NCI-H510A treated with DMSO at 0.1 percent for 48 hours (cell line): Measurements from ENCODE around the gene SMC1B.
"Not testable (repeated sequence)": the region's sequence is repeated elsewhere in the genome, so short reads cannot be mapped to it uniquely, and the experiment has no call there.

Experiments used
- DNase-seq: peaks from one replicate; lab custom pipeline; 2025; lab: John Stamatoyannopoulos, UW

SMC1B gene, protein sequence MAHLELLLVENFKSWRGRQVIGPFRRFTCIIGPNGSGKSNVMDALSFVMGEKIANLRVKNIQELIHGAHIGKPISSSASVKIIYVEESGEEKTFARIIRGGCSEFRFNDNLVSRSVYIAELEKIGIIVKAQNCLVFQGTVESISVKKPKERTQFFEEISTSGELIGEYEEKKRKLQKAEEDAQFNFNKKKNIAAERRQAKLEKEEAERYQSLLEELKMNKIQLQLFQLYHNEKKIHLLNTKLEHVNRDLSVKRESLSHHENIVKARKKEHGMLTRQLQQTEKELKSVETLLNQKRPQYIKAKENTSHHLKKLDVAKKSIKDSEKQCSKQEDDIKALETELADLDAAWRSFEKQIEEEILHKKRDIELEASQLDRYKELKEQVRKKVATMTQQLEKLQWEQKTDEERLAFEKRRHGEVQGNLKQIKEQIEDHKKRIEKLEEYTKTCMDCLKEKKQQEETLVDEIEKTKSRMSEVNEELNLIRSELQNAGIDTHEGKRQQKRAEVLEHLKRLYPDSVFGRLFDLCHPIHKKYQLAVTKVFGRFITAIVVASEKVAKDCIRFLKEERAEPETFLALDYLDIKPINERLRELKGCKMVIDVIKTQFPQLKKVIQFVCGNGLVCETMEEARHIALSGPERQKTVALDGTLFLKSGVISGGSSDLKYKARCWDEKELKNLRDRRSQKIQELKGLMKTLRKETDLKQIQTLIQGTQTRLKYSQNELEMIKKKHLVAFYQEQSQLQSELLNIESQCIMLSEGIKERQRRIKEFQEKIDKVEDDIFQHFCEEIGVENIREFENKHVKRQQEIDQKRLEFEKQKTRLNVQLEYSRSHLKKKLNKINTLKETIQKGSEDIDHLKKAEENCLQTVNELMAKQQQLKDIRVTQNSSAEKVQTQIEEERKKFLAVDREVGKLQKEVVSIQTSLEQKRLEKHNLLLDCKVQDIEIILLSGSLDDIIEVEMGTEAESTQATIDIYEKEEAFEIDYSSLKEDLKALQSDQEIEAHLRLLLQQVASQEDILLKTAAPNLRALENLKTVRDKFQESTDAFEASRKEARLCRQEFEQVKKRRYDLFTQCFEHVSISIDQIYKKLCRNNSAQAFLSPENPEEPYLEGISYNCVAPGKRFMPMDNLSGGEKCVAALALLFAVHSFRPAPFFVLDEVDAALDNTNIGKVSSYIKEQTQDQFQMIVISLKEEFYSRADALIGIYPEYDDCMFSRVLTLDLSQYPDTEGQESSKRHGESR

DNA sequence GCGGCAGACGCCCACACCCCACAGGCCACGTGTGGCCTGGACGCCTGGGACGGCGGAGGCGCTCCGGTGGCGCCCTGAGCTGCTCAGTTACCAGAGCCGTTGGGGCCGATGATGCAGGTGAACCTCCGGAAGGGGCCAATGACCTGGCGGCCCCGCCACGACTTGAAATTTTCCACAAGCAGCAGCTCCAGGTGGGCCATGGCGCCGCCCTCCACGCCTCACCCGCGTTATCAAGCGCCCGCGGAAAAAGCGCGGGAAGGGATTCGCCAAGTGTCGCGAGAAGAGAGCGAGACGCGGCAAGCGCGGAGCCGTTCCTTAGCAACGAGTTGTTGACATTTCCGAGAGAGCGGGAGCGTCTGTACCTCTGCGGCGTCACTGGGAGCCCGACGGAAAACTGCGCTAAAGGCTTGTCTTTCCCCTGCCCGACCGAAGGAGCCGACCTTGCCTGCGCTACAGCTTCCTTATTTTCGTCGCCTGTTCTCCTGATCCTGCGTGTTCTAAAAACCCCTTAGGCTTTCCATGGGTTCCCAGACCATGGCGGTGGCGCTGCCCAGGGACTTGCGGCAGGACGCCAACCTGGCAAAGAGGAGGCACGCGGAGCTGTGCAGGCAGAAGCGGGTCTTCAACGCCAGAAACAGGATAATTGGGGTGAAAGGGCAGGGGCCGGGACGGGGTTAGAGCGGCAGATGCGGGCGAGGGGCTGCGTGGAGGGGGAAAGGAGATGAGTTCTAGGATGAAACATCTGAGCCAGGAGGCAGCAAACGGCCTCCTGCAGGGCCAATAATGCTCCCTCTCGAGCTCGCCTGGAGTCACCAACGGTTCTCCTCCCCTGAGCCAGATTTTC is at the start of gene SMC1B, which contains the start of gene RIBC2:
TSS of gene SMC1B (minus strand) at position 232 of the 844 bp plus-strand sequence. CDS start at position 200, 32 bp downstream.
TSS of gene RIBC2 (plus strand) at position 326 of the 844 bp plus-strand sequence. CDS start at position 520, 194 bp downstream.
- DNase-seq = peak; percentile 82

DNA sequence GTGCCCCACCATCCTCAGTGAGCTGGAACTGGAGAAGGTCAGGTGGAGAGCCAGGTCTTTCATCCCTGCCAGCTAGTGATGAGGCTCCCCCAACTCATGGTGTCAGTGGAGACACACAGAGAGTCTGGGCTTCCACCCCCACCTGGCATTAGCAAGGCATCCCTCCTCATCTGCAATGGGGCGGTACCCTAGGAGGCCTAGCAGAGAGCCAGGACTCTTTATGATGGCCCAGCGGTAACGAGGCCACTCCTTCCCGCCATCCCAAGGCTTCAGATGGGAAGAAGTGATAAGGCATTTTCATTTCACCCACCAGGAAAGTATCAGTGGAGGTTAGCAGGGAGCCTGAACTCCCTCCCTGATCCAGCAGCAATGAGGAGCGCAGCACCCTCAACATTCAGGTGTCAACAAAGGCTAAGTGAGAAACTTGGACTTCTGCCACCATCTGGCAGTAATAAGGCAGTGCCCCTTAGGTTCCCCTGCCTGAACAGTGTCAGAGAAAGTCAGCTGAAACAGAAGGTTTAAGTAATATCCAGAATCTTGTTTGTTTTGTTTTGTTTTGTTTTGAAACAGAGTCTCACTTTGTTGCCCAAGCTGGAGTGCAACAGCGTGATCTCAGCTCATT is 48.7 kb upstream of the SMC1B start:
- DNase-seq = no peak

DNA sequence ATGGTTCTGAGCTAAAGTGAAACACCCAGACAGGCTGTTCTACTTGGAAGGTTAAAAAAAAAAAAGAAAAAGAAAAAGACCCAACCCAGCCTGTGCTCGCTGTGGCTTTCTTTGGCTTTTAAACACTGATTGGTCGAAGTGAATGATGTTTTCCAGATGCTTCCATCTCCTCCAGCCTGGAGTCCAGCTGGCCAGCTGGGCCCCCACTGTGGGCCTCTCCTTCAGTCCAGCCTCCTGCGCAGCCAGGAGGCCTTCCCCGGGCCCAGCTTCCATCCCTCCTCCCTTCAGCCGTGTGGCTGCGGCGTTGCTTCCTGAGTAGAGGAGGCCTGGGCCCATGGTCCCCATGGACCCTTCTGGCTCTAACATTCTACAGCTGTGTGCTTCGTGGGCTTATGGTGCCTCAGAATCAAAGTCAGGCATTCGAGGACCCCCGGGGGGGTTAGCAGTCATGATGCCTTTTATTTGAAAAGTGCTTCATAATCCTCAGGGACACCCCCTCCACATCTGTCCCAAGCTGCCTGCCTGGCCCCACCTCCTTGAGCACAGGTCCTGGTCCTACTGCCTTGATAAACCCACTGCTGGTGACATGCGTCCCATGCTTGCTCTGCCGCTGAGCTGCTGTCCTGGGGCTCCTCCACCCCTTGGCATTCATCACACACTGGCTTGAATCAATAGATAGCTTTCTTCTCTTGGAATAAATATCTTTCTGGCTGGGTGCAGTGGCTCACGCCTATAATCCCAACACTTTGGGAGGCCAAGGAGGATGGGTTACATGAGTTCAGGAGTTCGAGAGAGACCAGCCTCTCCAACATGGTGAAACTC is 47.1 kb upstream of the SMC1B start:
- DNase-seq = no peak

DNA sequence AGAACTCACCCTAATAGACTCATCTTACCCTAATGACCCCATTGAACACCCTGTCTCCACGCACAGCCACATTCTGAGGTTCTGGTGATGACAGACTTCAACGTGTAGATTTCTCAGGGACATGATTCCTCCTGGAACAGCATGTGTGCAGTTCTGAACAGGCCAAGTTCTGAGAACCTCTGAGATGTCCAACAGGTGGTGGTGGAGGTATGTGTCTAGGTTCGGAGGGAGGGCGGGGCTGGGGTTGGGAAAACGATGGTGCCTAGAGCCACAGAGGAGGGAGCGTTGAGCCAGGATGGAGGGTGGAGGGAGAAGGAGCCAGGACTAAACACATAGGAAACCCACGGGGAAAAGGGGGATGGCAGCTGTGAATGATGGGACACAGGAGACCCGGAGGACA is 45.8 kb upstream of the SMC1B start:
- DNase-seq = no peak

DNA sequence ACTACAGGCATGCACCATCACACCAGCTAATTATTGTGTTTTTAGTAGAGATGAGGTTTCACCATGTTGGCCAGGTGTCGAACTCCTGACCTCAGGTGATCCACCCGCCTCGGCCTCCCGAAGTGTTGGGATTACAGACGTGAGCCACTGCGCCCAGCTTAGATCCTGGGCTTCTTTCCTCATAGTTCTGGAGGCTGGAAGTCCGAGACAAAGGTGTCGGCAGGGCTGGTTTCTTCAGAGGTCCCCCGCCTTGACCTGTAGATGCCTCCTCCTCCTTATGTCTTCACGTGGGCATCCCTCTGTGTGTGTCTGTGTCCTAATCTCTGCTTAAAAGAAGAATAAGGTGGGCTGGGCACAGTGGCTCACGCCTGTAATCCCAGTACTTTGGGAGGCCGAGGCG is 45.1 kb upstream of the SMC1B start:
- no peak for DNase-seq

DNA sequence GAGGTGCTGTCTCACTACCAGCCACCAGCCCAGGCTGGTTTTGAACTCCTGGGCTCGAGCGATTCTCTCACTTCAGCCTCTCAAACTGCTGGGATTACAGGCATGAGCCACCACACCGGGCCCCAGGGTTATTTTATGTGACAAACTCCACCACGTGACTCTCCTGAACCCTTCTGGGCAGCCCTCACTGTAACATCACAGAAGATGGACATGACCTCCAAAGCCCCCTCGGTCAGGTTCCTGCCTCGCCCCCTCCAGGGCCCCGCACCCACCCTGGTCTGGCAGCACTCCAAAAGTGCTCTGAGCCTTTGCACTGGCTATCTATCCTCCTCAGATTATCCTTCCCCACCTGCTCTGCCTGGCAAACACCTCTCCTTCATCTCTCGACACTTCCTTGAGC is 43.4 kb upstream of the SMC1B start:
- DNase-seq = no peak

DNA sequence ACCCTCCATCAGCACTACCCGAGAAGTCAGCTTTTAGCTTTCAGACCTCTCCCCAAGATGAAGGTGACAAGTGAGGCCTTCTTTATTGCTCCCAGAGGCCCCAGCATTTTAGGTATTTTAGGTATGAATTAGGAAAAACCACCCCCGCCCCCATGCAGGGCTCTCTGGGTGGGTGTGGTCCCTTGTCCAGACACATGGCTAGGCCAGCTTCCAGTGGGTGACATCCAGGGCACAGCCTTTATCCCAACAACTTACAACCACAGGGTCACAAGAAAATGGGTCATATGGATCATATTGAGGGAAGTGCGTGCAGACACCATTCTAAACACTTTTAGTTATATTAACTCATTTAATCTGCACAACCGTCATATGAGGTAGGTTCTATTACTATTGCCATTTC is 42.2 kb upstream of the SMC1B start:
- no peak for DNase-seq

DNA sequence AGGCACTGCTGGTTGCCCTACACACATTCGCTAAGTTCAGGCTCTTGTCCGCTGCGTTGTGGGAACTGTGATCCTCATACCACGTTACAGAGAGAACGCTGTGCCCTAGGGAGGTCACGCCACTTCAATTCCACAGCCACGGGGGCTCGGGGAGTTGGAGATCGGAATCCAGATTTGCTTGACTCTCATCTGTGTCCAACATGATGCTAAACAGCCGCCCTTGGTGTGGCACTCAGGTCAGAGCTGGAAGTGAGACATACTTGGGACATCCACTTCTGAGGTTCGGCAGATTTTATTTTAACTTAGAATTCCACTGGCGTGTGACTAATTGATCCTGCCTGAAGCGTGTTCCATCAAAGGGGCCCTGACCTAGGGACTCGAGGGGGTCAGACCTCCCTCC is 41.8 kb upstream of the SMC1B start:
- no peak for DNase-seq

DNA sequence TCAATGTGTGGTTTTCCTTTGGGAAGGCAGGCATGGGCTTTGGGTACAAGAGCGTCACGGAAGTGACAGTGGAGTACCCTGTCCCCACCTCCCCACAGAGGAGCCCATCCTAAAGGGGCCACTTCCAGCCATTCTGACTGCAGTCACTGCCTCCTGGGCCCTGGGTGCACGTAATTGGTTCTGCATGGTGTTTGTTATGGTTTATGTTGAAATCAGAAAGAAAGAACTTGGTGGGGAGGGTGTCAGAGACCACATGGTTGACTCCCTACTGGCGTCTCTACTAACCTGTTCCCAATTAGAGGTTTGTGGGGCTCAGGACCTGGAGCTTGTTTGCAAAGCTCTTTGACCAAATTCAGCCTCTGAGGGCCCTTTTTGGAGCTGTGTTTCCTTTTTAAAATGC is 40.9 kb upstream of the SMC1B start:
- DNase-seq = no peak

DNA sequence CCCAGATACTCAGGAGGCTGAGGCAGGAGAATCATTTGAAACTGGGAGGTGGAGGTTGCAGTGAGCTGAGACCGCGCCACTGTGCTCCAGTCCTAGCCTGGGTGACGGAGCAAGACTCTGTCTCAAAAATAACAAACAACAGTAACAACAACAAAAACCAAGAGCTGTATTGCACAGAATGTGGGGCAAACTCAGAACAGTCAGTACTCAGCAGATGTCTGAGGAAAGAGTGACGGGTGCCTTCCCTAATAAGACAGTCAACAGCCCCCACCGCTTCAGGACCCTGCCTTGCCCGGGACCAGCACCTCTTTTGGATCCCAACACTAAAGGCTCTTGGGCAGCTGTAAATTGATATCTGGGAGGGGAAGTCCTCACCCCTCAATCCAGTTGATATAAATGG is 40.4 kb upstream of the SMC1B start:
- no peak for DNase-seq

DNA sequence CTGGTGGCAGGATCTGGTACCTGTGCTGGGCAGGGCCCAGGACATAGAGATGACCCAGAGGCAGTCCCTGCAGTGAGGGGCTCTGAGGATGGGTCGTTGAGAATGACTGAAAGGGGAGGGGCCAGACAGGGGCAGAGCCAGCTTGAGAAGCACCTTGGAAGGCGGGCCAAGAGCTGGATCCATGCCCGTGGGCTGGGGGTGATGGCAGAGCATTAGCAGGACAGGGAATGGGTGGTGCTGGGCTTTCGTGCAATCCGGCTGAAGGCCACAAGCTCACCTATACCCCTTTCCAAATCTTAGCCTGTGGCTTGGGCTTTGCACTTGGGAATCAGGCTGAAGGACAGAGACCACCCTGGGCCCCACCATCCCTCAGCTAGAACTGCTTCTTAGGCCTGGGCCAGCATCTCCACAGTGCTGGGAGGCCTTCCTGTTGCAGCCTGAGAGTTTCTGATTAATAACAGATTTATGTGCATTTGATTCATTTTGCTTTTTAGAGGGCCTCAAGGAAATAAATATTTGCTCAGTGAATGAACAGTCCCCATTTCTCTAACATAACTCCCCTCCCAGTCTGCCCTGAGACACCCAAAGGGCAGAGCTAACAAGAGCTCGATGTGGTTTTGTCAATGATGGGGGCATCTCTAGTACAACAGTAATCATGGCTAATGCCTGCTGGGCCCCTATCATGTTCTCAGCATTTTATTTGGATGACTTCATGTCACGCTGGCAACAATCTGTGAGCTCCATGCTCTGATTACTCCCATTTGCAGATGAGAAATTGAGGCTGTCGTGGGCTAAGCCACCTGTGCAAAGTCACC is 39.4 kb upstream of the SMC1B start:
- DNase-seq = no peak

DNA sequence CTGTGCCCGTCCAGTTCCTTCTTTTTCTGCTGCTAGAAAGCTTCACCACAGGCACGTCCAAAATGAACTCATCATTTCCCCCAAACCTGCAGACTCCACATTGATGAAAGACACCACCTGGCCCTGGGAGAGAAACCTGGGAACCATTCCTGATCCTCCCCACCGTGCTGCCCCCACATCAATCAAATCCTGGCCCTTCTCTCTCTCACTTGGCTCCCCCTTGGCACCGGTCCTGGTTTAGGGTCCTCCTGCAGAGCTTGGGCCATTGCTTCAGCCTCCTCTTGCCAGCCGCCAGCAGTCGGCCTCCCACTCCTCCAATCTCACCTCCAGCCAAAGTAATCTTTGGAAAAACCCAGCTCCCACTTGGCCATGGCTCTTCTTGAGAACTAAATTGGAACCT is 38.6 kb upstream of the SMC1B start:
- DNase-seq = no peak

DNA sequence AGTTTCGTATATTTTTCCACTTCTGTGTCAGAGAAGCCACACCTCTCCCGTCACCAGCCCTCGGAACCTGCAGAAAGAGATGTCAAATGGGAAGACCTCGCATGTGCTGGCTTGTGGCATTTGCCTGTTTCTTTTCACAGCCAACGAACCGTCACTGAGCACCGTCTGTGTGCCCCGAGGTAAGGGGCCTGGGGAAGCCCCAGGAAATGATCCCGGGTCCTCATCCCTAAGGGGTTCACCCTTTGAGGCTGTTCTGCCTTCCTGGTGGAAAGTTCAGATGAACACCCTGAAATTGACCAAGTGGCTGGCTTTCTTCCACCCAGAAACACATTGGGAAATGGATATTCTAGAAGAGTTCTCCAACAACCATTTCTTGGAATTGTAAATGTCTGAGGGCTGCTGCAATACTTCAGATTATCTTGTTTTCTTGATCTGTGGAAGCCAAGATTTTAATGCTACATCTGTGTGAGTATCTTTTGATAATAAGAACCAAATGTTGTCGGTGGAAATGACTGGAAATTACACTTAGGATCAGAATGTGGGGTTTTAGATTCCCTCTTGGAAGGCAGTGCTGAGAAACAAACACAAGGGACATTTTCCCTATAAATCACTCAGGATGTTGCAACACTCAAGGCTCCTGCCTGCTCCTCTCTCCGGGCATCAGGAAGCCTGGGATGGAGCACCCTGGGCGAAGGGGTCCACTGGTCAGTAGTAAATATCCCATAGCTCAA is 37.7 kb upstream of the SMC1B start:
- no peak for DNase-seq

DNA sequence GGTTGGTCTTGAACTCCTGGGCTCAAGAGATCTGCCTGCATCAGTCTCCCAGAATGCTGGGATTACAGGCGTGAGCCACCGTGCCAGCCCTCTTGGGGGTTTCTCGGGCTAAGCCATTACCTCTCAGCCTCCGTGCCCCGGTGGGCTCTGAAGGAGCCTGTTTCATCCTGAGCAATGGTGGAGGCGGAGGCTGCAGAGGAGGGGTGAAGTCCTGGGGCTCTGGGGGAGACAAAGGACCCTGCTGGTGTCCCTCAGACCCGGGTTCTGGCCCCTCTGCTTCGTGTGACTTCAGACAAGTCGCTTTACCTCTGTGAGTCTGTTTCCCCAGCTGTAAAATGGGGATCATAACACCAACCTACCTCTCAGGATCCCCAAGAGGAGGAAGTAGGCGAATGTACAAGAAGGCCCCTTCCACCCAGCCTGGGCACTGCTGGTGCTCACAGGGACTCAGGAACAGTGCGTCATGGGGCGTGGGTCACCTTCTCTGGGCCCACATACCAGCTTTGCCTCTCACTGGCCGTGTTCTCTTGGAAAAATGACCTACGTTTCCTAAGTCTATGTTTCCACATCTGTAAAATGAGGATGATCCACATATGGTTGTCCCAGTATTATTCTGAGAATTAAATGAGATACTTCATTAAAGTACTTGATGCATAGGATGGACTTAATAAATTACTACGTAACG is 36.8 kb upstream of the SMC1B start:
- DNase-seq = no peak

DNA sequence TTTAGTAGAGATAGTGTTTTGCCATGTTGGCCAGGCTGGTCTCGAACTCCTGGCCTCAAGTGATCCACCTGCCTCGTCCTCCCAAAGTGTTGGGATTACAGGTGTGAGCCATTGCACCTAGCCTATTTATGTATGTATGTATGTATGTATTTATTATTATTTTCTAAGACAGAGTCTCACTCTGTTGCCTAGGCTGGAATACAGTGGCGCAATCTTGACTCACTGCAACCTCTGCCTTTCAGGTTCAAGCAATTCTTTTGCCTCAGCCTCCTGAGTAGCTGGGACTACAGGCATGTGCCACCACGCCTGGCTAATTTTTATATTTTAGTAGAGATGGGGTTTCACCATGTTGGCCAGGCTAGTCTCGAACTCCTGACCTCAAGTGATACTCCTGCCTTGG is 36.0 kb upstream of the SMC1B start:
- not testable (repeated sequence) for DNase-seq

DNA sequence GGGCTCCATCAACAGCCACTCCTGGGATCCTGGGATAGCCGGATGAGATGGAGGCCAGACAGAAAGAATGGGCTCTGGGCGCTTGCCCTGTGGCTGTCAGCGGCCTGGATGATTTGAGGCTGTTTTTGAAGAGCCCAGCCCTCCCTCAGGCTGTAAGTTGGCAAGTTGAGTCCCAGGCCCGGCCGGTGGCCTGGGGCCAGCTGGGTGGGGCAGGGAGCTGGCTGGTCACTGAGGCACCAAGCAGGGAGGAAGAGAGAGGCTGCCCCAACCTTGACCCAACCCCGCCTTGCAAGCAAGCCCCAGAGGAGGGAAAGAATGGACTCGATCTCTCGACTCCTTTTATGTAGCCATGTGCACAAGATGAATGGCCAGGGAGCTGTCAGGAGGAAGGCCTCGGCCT is 35.0 kb upstream of the SMC1B start:
- DNase-seq = no peak

DNA sequence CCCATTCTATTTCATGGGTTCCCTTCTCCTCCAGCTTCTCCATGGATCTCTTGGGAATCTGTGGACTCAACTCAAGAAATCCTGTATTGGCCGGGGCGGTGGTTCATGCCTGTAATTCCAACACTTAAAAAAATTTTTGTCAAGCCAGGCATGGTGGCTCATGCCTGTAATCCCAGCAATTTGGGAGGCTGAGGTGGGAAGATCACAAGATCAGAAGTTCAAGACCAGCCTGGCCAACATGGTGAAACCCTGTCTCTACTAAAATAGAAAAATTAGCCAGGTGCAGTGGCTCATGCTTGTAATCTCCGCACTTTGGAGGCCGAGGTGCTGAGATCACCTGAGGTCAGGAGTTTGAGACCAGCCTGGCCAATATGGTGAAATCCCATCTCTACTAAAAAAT is 34.2 kb upstream of the SMC1B start:
- not testable (repeated sequence) for DNase-seq

DNA sequence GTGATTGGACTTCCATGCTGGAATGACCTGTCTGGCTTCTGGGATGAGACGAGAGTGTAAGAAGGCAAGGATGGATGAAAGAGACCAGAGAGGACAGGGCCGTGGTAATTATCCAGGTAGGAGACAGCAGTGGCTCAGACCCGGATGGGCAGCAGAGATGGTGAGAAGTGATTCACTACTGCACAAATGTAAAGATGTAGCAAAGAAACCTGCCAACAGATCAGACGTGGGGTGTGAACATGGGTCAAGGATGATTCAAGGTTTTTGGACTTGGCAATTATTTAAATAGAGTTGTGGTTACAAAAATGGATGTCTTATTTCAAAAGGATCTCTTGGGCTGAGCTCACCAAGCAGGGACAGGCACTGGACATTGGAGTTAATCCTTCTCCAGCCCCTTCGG is 32.8 kb upstream of the SMC1B start:
- DNase-seq = no peak
